DOHH2 (cell line): ENCODE measurements around the gene API5.
A peak's percentile ranks its signal among the peaks of the same experiment; 100 is the strongest.

Source experiments
- H3F3A ChIP-seq: fragments of 200-600 bp; sonication (generic), shearing (Covaris generic); 2 replicates; pipeline ENCODE4 v1.6.0; 2016; ENCODE audit warnings: antibody characterized with exemption, mild to moderate bottlenecking; ENCODE audit not compliant: control insufficient read depth, insufficient read depth
- H3K27ac ChIP-seq: fragments of 200-600 bp; sonication (generic); 2 replicates; pipeline ENCODE4 v1.5.1; 2014; ENCODE audit warnings: low read depth, mild to moderate bottlenecking, low read length, moderate library complexity
- H3K27me3 ChIP-seq: fragments of 200-600 bp; sonication (generic); 2 replicates; pipeline ENCODE4 v1.6.1; 2014; ENCODE audit warnings: mild to moderate bottlenecking, low read length, mixed read lengths; ENCODE audit not compliant: control insufficient read depth
- H3K36me3 ChIP-seq: fragments of 200-600 bp; sonication (generic); 2 replicates; pipeline ENCODE4 v1.6.1; 2014; ENCODE audit warnings: mild to moderate bottlenecking, low read length, moderate library complexity, mixed read lengths; ENCODE audit not compliant: control insufficient read depth
- H3K4me1 ChIP-seq: fragments of 200-600 bp; sonication (generic); 2 replicates; pipeline ENCODE4 v1.6.1; 2014; ENCODE audit warnings: mild to moderate bottlenecking, low read length, mixed read lengths; ENCODE audit not compliant: control insufficient read depth
- H3K4me2 ChIP-seq: fragments of 200-600 bp; sonication (generic); 2 replicates; pipeline ENCODE4 v1.6.0; 2014; ENCODE audit warnings: mild to moderate bottlenecking, low read length, moderate library complexity
- H3K4me3 ChIP-seq: fragments of 200-600 bp; sonication (generic); 2 replicates; pipeline ENCODE4 v1.5.1; 2014; ENCODE audit warnings: mild to moderate bottlenecking, low read length, mixed read lengths
- H3K79me2 ChIP-seq: fragments of 200-600 bp; sonication (generic); 2 replicates; pipeline ENCODE4 v1.6.1; 2014; ENCODE audit warnings: mild to moderate bottlenecking, low read length, mixed read lengths; ENCODE audit not compliant: control insufficient read depth
- H3K9me2 ChIP-seq: fragments of 200-600 bp; sonication (generic); replicated peaks from 2 replicates; pipeline ENCODE4 v1.6.1; 2014; ENCODE audit warnings: mild to moderate bottlenecking, low read length, mixed read lengths; ENCODE audit not compliant: control insufficient read depth
- H3K9me3 ChIP-seq: fragments of 200-600 bp; sonication (generic); 2 replicates; pipeline ENCODE4 v1.6.1; 2014; ENCODE audit warnings: antibody characterized with exemption, low read length, mixed read lengths; ENCODE audit not compliant: control insufficient read depth, insufficient read depth
- H4K20me1 ChIP-seq: fragments of 200-600 bp; sonication (generic); 2 replicates; pipeline ENCODE4 v1.6.0; 2014; ENCODE audit warnings: low read depth, mild to moderate bottlenecking, antibody characterized with exemption, low read length, moderate library complexity; ENCODE audit not compliant: control insufficient read depth, insufficient read depth
- EZH2phosphoT487 ChIP-seq: fragments of 200-600 bp; sonication (generic); IDR thresholded peaks from 2 replicates; pipeline ENCODE4 v1.6.1; 2017; ENCODE audit warnings: borderline replicate concordance, mild to moderate bottlenecking, antibody characterized with exemption, low read length, moderate library complexity, mixed read lengths
- TF ChIP-seq, protein P1 (sequence below): fragments of 200-600 bp; sonication (generic); IDR thresholded peaks from one replicate; pipeline ENCODE4 v1.5.1; 2014; ENCODE audit warnings: antibody characterized with exemption, mild to moderate bottlenecking, low read depth, low read length; ENCODE audit not compliant: poor library complexity, severe bottlenecking

API5 gene

DNA sequence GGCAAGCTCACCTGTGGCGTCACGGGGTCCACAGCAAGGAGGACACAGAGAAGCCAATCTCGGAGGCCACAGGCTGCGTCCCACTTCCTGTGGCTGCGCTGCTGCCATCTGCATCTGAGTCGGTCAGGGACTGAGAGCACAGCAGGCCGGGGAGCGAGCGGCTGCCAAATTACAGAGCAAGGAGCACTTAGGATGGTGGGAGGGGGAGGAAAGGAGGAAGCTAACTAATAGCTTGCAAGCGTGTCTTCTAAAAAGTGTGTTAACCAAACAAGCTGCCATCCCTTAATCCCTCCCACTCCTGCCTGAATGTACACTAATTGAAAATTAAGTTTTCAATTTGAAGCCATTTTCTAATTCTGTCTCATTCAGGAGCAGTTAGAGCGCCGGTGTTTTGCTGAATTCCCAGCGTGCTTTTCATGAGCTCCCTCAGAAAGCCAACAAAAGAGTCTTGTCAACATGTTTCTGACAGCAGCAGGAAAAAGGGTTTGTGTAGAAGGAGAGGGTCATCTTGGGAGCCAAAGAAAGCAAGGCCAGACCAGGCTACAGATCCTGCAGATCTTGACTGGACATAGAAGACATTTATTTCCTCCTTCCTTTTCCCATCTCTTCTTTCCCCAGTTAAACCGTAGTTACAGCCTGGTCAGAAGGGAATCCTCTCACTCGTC, 42.4 kb upstream of the API5 start:
- no peaks in the 10 kb centered on the region for H3K27me3 ChIP-seq
- no peaks in the 10 kb centered on the region for H3K79me2 ChIP-seq
- TF ChIP-seq, protein P1, sequence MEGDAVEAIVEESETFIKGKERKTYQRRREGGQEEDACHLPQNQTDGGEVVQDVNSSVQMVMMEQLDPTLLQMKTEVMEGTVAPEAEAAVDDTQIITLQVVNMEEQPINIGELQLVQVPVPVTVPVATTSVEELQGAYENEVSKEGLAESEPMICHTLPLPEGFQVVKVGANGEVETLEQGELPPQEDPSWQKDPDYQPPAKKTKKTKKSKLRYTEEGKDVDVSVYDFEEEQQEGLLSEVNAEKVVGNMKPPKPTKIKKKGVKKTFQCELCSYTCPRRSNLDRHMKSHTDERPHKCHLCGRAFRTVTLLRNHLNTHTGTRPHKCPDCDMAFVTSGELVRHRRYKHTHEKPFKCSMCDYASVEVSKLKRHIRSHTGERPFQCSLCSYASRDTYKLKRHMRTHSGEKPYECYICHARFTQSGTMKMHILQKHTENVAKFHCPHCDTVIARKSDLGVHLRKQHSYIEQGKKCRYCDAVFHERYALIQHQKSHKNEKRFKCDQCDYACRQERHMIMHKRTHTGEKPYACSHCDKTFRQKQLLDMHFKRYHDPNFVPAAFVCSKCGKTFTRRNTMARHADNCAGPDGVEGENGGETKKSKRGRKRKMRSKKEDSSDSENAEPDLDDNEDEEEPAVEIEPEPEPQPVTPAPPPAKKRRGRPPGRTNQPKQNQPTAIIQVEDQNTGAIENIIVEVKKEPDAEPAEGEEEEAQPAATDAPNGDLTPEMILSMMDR = no peak
- no peak for TF ChIP-seq EZH2phosphoT487
- no peaks in the 10 kb centered on the region for H3F3A ChIP-seq
- no peak overlapping the region for H3K4me3 ChIP-seq
- no peaks in the 10 kb centered on the region for H3K4me1 ChIP-seq
- H3K4me2 ChIP-seq = no peak overlapping the region
- H3K27ac ChIP-seq = no peak overlapping the region
- no peaks in the 10 kb centered on the region for H3K9me2 ChIP-seq
- H3K9me3 ChIP-seq = no peaks in the 10 kb centered on the region
- H3K36me3 ChIP-seq = no peaks in the 10 kb centered on the region
- no peaks in the 10 kb centered on the region for H4K20me1 ChIP-seq

- Histone ChIP-seq H3K27ac (no peak overlapping the region), H3K4me2 (no peak overlapping the region), H4K20me1 (no peaks in the 10 kb centered on the region), H3K4me1 (no peaks in the 10 kb centered on the region), H3K9me3 (no peaks in the 10 kb centered on the region), H3K27me3 (no peaks in the 10 kb centered on the region), H3K9me2 (no peaks in the 10 kb centered on the region), H3K79me2 (no peaks in the 10 kb centered on the region), H3F3A (no peaks in the 10 kb centered on the region), H3K36me3 (no peaks in the 10 kb centered on the region), H3K4me3 (no peak overlapping the region)
- TF ChIP-seq, protein P1 = no peak
- no peak for TF ChIP-seq EZH2phosphoT487
These were observed 41.3 kb upstream of the API5 start for GRCh38 chr11:43270468-43270867.

DNA sequence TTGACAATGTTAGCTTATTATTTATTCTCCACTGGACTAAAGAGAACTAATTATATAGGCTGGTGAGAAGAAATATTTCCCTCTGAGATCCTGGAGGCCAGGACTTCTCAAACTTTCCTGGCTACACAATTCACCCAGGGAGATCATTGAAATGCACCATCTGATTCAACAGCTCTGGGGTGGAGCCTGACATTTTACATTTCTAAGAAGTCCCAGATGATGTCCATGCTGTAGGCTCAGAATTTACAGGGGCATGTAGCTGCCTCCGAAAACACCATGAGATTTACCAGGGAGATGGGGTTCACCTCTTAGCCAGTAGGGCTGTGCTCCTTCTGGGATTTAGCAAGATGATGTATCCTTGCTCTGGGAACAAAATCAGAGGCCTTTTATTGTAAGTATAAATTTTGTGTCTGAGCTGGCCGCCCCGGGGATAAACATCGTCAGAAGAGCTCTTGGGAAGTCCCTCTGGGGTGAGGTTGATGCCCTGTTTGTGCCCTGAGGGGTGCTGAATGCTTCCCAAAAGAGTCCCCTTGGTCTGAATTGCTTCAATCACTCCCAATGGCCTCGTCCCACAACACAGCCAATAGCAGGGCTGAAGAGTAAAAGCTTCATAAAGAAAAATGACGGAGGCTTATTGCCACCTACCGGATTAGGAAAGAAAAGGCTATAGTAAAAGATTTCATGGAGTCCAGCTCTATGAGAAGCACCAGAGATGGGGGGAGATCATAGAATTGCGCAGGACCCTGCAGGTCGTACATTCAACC, 33.4 kb upstream of the API5 start:
- H3K4me1 ChIP-seq = no peaks in the 10 kb centered on the region
- H3K9me2 ChIP-seq = no peaks in the 10 kb centered on the region
- no peak overlapping the region for H3K4me3 ChIP-seq
- no peaks in the 10 kb centered on the region for H3K27me3 ChIP-seq
- no peak overlapping the region for H3K27ac ChIP-seq
- no peak overlapping the region for H3K4me2 ChIP-seq
- no peaks in the 10 kb centered on the region for H4K20me1 ChIP-seq
- H3K79me2 ChIP-seq = no peaks in the 10 kb centered on the region
- TF ChIP-seq, protein P1 = peak; percentile 55
- no peak for TF ChIP-seq EZH2phosphoT487
- H3F3A ChIP-seq = no peaks in the 10 kb centered on the region
- no peaks in the 10 kb centered on the region for H3K36me3 ChIP-seq
- no peaks in the 10 kb centered on the region for H3K9me3 ChIP-seq
